HFFc6 (cell line): ENCODE data around the gene SPINT1. TPM values are rescaled to one million over a fixed set of nuclear protein-coding genes. Genes with fewer than 3 reads are reported as not detected.
"Not testable (repeated sequence)": the region's sequence is repeated elsewhere in the genome, so short reads cannot be mapped to it uniquely, and the experiment has no call there.

ENCODE experiments used
- DNase-seq: peaks from one replicate; pipeline ENCODE4 v3.0.0-alpha.2; 2018
- H3K27ac Mint-ChIP-seq: 2 replicates; pipeline ENCODE4 v1.8.0; 2020; ENCODE audit warnings: mild to moderate bottlenecking, mixed read lengths
- H3K27me3 Mint-ChIP-seq: 2 replicates; pipeline ENCODE4 v1.8.0; 2021; ENCODE audit warnings: mild to moderate bottlenecking, moderate library complexity, mixed read lengths; ENCODE audit not compliant: insufficient read depth
- H3K36me3 Mint-ChIP-seq: 2 replicates; pipeline ENCODE4 v1.8.0; 2021; ENCODE audit warnings: low read depth, mixed read lengths
- H3K4me1 Mint-ChIP-seq: 2 replicates; pipeline ENCODE4 v1.8.0; 2020; ENCODE audit warnings: low read depth, mixed read lengths
- H3K4me3 Mint-ChIP-seq: 2 replicates; pipeline ENCODE4 v1.8.0; 2020; ENCODE audit warnings: mild to moderate bottlenecking, moderate library complexity, mixed read lengths
- H3K9me3 Mint-ChIP-seq: 2 replicates; pipeline ENCODE4 v1.8.0; 2020; ENCODE audit warnings: mild to moderate bottlenecking, mixed read lengths
- total RNA-seq, 6 experiments: library from RNA; stranded (reverse); fragmentation: NEBNext Ultra II Directional; extraction: Animal tissue kit (Norgen Biotek cat#: 25700); gene quantifications; 2 replicates in 1 of 6; 3 replicates in 5 of 6; pipeline ENCODE4 v1.2.3, GENCODE V29; 2021
- TF ChIP-seq, protein P1 (sequence below): fragments of 200-600 bp; sonication (generic); IDR thresholded peaks from 2 replicates; pipeline ENCODE4 v1.5.0; 2021; ENCODE audit warnings: antibody characterized with exemption, mild to moderate bottlenecking

SPINT1 gene
- total RNA-seq, 6 experiments from 2014 or later: 0.14 to 0.51 (median 0.26) TPM; not detected in 1

DNA sequence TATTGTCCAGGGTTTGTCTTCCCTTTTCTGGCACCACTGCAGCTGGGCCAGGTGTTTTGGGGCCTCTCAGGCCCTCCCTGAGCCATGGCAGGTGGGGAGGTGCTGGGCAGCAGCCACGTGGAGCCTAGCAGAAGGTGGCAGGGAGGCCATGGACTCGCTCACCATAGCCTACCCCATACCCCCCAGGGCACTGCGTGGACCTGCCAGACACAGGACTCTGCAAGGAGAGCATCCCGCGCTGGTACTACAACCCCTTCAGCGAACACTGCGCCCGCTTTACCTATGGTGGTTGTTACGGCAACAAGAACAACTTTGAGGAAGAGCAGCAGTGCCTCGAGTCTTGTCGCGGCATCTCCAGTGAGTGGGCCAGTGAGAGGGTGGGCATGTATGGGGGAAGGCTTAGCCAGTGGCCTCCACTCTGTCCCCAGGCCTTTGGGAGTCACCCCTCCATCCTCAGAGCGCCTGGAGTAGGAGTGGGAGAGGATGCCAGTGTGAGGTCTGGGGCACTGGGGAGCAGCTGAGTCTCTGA is 11.9 kb downstream of the SPINT1 start:
- no peaks in the 10 kb centered on the region for H3K9me3 Mint-ChIP-seq
- TF ChIP-seq, protein P1, sequence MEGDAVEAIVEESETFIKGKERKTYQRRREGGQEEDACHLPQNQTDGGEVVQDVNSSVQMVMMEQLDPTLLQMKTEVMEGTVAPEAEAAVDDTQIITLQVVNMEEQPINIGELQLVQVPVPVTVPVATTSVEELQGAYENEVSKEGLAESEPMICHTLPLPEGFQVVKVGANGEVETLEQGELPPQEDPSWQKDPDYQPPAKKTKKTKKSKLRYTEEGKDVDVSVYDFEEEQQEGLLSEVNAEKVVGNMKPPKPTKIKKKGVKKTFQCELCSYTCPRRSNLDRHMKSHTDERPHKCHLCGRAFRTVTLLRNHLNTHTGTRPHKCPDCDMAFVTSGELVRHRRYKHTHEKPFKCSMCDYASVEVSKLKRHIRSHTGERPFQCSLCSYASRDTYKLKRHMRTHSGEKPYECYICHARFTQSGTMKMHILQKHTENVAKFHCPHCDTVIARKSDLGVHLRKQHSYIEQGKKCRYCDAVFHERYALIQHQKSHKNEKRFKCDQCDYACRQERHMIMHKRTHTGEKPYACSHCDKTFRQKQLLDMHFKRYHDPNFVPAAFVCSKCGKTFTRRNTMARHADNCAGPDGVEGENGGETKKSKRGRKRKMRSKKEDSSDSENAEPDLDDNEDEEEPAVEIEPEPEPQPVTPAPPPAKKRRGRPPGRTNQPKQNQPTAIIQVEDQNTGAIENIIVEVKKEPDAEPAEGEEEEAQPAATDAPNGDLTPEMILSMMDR: no peak
- peaks cover 24% of the 10 kb centered on the region for H3K27me3 Mint-ChIP-seq
- H3K36me3 Mint-ChIP-seq: no peaks in the 10 kb centered on the region
- no peak for DNase-seq
- H3K4me3 Mint-ChIP-seq: no peak overlapping the region
- peaks cover 18% of the 10 kb centered on the region for H3K4me1 Mint-ChIP-seq
- H3K27ac Mint-ChIP-seq: no peak overlapping the region

DNA sequence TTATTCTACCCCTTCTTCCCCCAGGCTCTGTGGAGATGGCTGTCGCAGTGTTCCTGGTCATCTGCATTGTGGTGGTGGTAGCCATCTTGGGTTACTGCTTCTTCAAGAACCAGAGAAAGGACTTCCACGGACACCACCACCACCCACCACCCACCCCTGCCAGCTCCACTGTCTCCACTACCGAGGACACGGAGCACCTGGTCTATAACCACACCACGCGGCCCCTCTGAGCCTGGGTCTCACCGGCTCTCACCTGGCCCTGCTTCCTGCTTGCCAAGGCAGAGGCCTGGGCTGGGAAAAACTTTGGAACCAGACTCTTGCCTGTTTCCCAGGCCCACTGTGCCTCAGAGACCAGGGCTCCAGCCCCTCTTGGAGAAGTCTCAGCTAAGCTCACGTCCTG is 12.9 kb downstream of the SPINT1 start:
- H3K4me3 Mint-ChIP-seq: no peak overlapping the region
- no peaks in the 10 kb centered on the region for H3K9me3 Mint-ChIP-seq
- peaks cover 18% of the 10 kb centered on the region for H3K4me1 Mint-ChIP-seq
- no peak overlapping the region for H3K27ac Mint-ChIP-seq
- no peak for DNase-seq
- no peaks in the 10 kb centered on the region for H3K36me3 Mint-ChIP-seq
- peaks cover 24% of the 10 kb centered on the region for H3K27me3 Mint-ChIP-seq
- TF ChIP-seq, protein P1: no peak

DNA sequence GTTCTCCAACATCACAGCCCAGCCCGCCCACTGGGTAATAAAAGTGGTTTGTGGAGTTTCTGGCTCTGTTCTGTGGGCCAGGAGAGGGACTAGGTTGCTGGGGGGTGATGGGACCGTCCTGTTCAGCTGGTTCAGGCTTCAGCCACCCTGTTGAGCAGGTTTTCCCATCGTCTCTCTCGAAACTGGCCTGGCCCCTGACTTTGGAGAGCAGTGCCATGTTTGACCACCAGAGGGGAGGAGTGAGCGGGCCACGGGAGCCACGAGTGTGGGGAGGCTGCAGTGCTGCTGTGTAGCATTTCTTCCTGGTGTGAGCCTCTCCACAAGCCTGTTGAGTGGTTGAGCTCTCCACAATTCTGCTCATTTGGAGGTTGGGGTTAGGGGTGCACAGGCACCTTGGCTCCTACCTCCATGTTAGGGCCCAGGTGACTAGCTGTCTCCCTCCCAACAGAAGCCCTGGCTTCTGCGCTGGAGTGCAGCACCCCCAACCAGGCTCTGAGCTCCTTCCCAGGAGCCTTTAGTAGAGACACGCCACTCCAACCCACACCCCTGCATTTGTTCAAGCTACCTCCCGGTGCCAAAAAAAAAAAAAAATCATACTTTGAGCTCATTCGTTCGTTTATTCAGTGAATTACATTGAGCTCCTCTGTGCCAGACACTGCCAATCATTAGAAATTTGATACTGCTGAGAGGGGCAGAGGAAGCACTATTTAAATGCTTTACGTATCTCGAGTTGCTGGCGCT is 13.9 kb downstream of the SPINT1 start:
- Mint-ChIP-seq H3K4me1 (peaks cover 18% of the 10 kb centered on the region), H3K27me3 (peaks cover 22% of the 10 kb centered on the region), H3K9me3 (no peaks in the 10 kb centered on the region), H3K36me3 (no peaks in the 10 kb centered on the region), H3K27ac (no peak overlapping the region), H3K4me3 (peak overlapping the region; percentile 37; the same call in 1 of the 2 replicates)
- peak; percentile 50 for DNase-seq
- TF ChIP-seq, protein P1: peak; percentile 95

DNA sequence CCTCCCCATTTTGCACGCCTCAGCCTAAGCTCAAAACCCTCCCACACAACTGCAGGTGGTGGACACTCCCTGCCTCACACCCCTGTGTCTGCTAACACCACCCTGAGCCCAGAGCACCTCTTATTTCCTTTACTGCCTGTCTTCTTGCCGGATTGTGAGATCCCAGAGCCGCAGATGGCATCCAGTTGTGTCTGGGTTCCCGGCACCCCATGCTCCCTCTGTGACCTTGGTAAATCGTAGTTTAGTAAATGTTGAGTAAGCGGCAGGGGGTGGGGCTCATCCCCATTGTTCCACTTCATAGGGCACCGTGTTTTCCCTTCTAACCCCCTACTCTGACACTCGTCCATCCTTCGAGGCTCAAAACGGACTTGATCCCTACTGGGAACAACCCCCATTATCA is 14.9 kb downstream of the SPINT1 start:
- peaks cover 18% of the 10 kb centered on the region for H3K4me1 Mint-ChIP-seq
- no peak for DNase-seq
- no peaks in the 10 kb centered on the region for H3K36me3 Mint-ChIP-seq
- no peak overlapping the region for H3K27ac Mint-ChIP-seq
- peaks cover 25% of the 10 kb centered on the region for H3K27me3 Mint-ChIP-seq
- no peaks in the 10 kb centered on the region for H3K9me3 Mint-ChIP-seq
- no peak overlapping the region for H3K4me3 Mint-ChIP-seq
- TF ChIP-seq, protein P1: no peak

DNA sequence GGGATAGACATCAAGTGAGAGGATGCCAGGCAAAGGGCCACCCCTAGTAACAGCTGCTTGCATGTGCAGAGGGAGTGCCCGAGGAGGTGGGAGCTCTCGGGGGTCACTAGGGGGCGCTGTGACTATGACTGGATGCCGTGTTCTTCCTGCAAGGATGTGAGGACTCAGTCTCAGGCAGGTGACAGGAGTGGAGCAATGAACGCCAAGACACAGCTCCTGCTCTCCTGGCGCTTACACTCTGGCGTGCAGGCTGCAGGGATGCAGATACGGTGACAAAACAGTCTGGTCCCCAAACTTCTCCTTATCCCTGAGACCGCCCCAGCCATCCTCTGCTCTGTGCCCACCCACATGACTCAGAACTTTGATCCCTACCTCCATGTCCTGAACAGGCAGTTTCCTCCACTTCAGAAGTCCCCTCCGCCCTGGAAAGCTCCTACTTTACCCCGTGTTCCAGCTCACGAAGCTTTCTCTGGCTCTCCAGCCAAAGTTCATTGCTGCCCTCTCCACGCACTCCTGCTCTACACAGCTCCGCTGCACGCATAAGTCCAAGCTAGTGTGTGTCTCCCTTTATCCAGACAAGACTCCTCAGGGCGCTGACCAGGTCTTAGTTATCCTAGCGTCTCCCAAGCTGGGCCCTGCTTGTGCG is 15.5 kb downstream of the SPINT1 start:
- Mint-ChIP-seq H3K4me1 (peaks cover 18% of the 10 kb centered on the region), H3K36me3 (no peaks in the 10 kb centered on the region), H3K27me3 (peaks cover 21% of the 10 kb centered on the region), H3K4me3 (no peak overlapping the region), H3K9me3 (no peaks in the 10 kb centered on the region), H3K27ac (no peak overlapping the region)
- TF ChIP-seq, protein P1: peak; percentile 92
- DNase-seq: peak; percentile 67

DNA sequence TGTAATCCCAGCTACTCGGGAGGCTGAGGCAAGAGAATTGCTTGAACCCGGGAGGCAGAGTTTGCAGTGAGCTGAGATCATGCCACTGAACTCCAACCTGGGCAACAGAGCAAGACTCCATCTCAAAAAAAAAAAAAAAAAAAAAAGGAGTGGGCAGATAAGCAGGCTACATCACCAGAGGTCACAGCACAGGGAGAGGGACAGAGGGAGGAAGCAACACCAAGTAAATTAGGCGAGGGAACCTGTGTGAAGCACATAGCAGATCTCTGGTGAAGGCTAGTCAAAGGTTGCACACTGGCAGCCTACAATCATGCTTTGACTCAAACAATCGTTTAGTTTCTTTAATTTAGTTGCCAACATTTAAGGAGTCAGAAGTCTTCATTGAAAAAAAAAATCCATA is 17.3 kb downstream of the SPINT1 start:
- H3K27ac Mint-ChIP-seq, H3K4me3 Mint-ChIP-seq, H3K9me3 Mint-ChIP-seq, H3K36me3 Mint-ChIP-seq, DNase-seq: not testable (repeated sequence)
- Mint-ChIP-seq H3K4me1 (peaks cover 22% of the 10 kb centered on the region), H3K27me3 (peaks cover 24% of the 10 kb centered on the region)
